HepG2 (cell line): Measurements from ENCODE around the gene BCAS1.

ENCODE experiments used
- ADNP ChIP-seq: sonication (generic); formaldehyde crosslinking; IDR thresholded peaks from 2 replicates; pipeline ENCODE4 v1.4.0; 2020; ENCODE audit warnings: missing genetic modification reagents
- ARHGAP35 ChIP-seq: sonication (generic); formaldehyde crosslinking; IDR thresholded peaks from 2 replicates; pipeline ENCODE4 v1.9.0; 2022; ENCODE audit warnings: mild to moderate bottlenecking, inconsistent platforms, moderate library complexity, missing genetic modification reagents, borderline replicate concordance
- CREB1 ChIP-seq, 2 experiments: fragments of 450-650 bp in 1 of 2; IDR thresholded peaks; 2 replicates each; pipeline ENCODE4 v1.6.1; 2016 to 2017; ENCODE audit warnings: control low read depth in 1 of 2, mild to moderate bottlenecking in 1 of 2, missing compliant biosample characterization in 1 of 2, missing genetic modification characterization in 1 of 2
- CTCF ChIP-seq: sonication (generic); formaldehyde crosslinking; IDR thresholded peaks from 2 replicates; pipeline ENCODE4 v1.5.0; 2020; ENCODE audit warnings: mild to moderate bottlenecking, missing genetic modification reagents, moderate library complexity
- DR1 ChIP-seq: sonication (generic); formaldehyde crosslinking; IDR thresholded peaks from 2 replicates; pipeline ENCODE4 v1.8.0; 2021; ENCODE audit warnings: mild to moderate bottlenecking, missing genetic modification reagents, inconsistent platforms
- EZH2 ChIP-seq: conservative IDR thresholded peaks from 2 replicates; pipeline ENCODE4 v1.6.1; 2012; ENCODE audit warnings: mild to moderate bottlenecking, low read depth, low read length, moderate library complexity
- MTA3 ChIP-seq: sonication (generic); formaldehyde crosslinking; IDR thresholded peaks from 2 replicates; pipeline ENCODE4 v1.4.0; 2020; ENCODE audit warnings: missing genetic modification reagents
- MXI1 ChIP-seq: IDR thresholded peaks from 3 replicates; pipeline ENCODE4 v1.6.1; 2012; ENCODE audit warnings: low read depth, low read length, inconsistent platforms, borderline replicate concordance
- NFE2L1 ChIP-seq: sonication (generic); formaldehyde crosslinking; IDR thresholded peaks from 2 replicates; pipeline ENCODE4 v1.4.0; 2020; ENCODE audit warnings: missing genetic modification reagents, mild to moderate bottlenecking, borderline replicate concordance
- POLR2A ChIP-seq, 2 experiments: IDR thresholded peaks; 2 replicates each; pipeline ENCODE4 v1.6.1; 2011; ENCODE audit warnings: low read depth in 2 of 2, low read length in 2 of 2, mild to moderate bottlenecking in 1 of 2, moderate library complexity in 1 of 2; ENCODE audit not compliant: insufficient read depth in 1 of 2
- ZNF12 ChIP-seq: sonication (generic); formaldehyde crosslinking; IDR thresholded peaks from 2 replicates; pipeline ENCODE4 v1.5.0; 2020; ENCODE audit warnings: missing genetic modification reagents

GRCh38 chr20:54067606-54068174 lies 2.7 kb downstream of the BCAS1 start:
- TF ChIP-seq CREB1 (IDR thresholded peaks at IDR 0.05) (peak; percentile 84), CREB1 (CRISPR knock-in tag; IDR thresholded peaks at IDR 0.05) (peak; percentile 92), CTCF (CRISPR knock-in tag) (0 out of 2 replicates have a peak, but pooled peaks have one; percentile 19), POLR2A (IDR thresholded peaks at IDR 0.05; ENCODE audit: insufficient read depth in 1 of 2, low read depth in 2 of 2, low read length in 2 of 2) (peak in 1 of 2 experiments; percentile 23; a peak in 1 of 4 replicates), DR1 (no peak), MXI1 (peak; percentile 70; the same call in 2 of the 3 replicates), ADNP (CRISPR knock-in tag) (0 out of 2 replicates have a peak, but pooled peaks have one; percentile 23), ARHGAP35 (CRISPR knock-in tag) (peak; percentile 83), ZNF12 (peak; percentile 70; the same call in 1 of the 2 replicates), NFE2L1 (CRISPR knock-in tag) (no peak), MTA3 (CRISPR knock-in tag) (no peak), EZH2 (no peak)
